Upper lobe of left lung (tissue), 4 donors: ENCODE measurements around the gene LIN37.

Experiments
- EP300 ChIP-seq, 4 donors: sonication (generic); formaldehyde crosslinking; IDR thresholded peaks; one replicate each; pipeline ENCODE4 v1.5.1; 2017; ENCODE audit warnings: antibody characterized with exemption in 4 of 4, control low read depth in 2 of 4
- POLR2A ChIP-seq, 4 donors: fragments of 450-650 bp; IDR thresholded peaks; one replicate each; pipeline ENCODE4 v1.5.1; 2016 to 2017; ENCODE audit warnings: antibody characterized with exemption in 4 of 4, mild to moderate bottlenecking in 2 of 4
- POLR2AphosphoS5 ChIP-seq, 2 donors: sonication (generic); formaldehyde crosslinking; IDR thresholded peaks; one replicate each; pipeline ENCODE4 v1.5.1; 2017; ENCODE audit warnings: antibody characterized with exemption in 2 of 2
- TF ChIP-seq, protein P1 (sequence below), 6 experiments: fragments of 450-650 bp in 4 of 6; fragments of 200-600 bp in 2 of 6; sonication (generic) in 2 of 6; IDR thresholded peaks; one replicate each; pipeline ENCODE4 v1.5.1; 2016 to 2019; ENCODE audit warnings: antibody characterized with exemption in 6 of 6

DNA sequence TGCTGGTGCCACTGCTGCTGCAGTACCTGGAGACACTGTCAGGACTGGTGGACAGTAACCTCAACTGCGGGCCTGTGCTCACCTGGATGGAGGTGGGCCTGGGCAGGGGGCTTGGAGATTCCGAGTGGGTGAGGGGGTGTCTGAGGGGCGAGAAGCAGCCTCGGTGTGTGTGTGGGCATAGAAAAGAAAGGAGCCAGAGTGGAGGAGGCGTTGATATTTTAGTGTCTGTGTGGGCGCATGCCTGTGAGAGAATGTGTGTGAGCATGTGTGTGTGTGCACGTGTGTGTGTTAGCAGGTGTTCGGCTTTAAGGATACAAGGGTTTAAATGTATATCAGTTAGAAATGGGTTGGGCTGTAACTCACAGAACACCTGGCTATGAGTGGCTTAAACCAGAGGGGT lies 30.7 kb downstream of the LIN37 start:
- TF ChIP-seq POLR2AphosphoS5 (IDR thresholded peaks at IDR 0.05): no peak
- TF ChIP-seq, protein P1, sequence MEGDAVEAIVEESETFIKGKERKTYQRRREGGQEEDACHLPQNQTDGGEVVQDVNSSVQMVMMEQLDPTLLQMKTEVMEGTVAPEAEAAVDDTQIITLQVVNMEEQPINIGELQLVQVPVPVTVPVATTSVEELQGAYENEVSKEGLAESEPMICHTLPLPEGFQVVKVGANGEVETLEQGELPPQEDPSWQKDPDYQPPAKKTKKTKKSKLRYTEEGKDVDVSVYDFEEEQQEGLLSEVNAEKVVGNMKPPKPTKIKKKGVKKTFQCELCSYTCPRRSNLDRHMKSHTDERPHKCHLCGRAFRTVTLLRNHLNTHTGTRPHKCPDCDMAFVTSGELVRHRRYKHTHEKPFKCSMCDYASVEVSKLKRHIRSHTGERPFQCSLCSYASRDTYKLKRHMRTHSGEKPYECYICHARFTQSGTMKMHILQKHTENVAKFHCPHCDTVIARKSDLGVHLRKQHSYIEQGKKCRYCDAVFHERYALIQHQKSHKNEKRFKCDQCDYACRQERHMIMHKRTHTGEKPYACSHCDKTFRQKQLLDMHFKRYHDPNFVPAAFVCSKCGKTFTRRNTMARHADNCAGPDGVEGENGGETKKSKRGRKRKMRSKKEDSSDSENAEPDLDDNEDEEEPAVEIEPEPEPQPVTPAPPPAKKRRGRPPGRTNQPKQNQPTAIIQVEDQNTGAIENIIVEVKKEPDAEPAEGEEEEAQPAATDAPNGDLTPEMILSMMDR (IDR thresholded peaks at IDR 0.05): no peak
- no peak for TF ChIP-seq EP300 (IDR thresholded peaks at IDR 0.05)
- TF ChIP-seq POLR2A (IDR thresholded peaks at IDR 0.05): no peak
